Gastroesophageal sphincter (tissue), 4 donors: ENCODE measurements around the gene FAM118B. TPM values are rescaled to one million over a fixed set of nuclear protein-coding genes. Genes with fewer than 3 reads are reported as not detected.

ENCODE experiments used
- ATAC-seq: fragments of 150-250 bp; one replicate; pipeline ENCODE4 v1.9.1; 2016; ENCODE audit warnings: mild to moderate bottlenecking, moderate library complexity
- H3K27ac ChIP-seq, 4 donors: fragments of 200-600 bp; sonication (generic) in 3 of 4; 1 replicate in 3 of 4; 2 replicates in 1 of 4; pipeline ENCODE4 v1.5.1; 2016 to 2019
- H3K27me3 ChIP-seq: fragments of 200-600 bp; sonication (generic); one replicate; pipeline ENCODE4 v1.5.1; 2019
- H3K36me3 ChIP-seq, 2 donors: fragments of 200-600 bp; sonication (generic); one replicate each; pipeline ENCODE4 v1.5.1; 2019; ENCODE audit warnings: control low read depth in 1 of 2
- H3K4me1 ChIP-seq, 3 donors: fragments of 200-600 bp; sonication (generic); 1 replicate in 2 of 3; 2 replicates in 1 of 3; pipeline ENCODE4 v1.5.1; 2016 to 2019; ENCODE audit warnings: control low read depth in 2 of 3
- H3K4me3 ChIP-seq, 2 donors: fragments of 200-600 bp; sonication (generic); one replicate each; pipeline ENCODE4 v1.5.1; 2019; ENCODE audit warnings: mild to moderate bottlenecking in 1 of 2, moderate library complexity in 1 of 2
- H3K9me3 ChIP-seq, 3 donors: fragments of 200-600 bp; sonication (generic); one replicate each; pipeline ENCODE4 v1.5.1; 2017 to 2019; ENCODE audit warnings: control low read depth in 2 of 3
- CTCF ChIP-seq, 4 experiments: fragments of 200-600 bp in 2 of 4; fragments of 450-650 bp in 2 of 4; sonication (generic) in 1 of 4; IDR thresholded peaks; one replicate each; pipeline ENCODE4 v1.5.1; 2017 to 2019; ENCODE audit warnings: antibody characterized with exemption in 4 of 4, mild to moderate bottlenecking in 2 of 4, moderate library complexity in 2 of 4
- EP300 ChIP-seq: sonication (generic); formaldehyde crosslinking; IDR thresholded peaks from one replicate; pipeline ENCODE4 v1.6.1; 2017; ENCODE audit warnings: antibody characterized with exemption, mild to moderate bottlenecking
- POLR2A ChIP-seq, 2 donors: fragments of 450-650 bp; IDR thresholded peaks; one replicate each; pipeline ENCODE4 v1.6.1; 2017; ENCODE audit warnings: antibody characterized with exemption in 2 of 2, mild to moderate bottlenecking in 2 of 2, moderate library complexity in 1 of 2
- POLR2AphosphoS5 ChIP-seq: sonication (generic); formaldehyde crosslinking; IDR thresholded peaks from one replicate; pipeline ENCODE4 v1.6.1; 2017; ENCODE audit warnings: antibody characterized with exemption
- WGBS, 2 donors: methylation state at CpG; one replicate each; pipeline ENCODE4 v1.1.5; 2018; ENCODE audit warnings: low coverage in 1 of 2; 5-methylcytosine and 5-hydroxymethylcytosine counted together
- total RNA-seq, 4 donors: library from RNA; depleted of rRNA; stranded (reverse); fragments of >200 nt; gene quantifications; one replicate each; pipeline ENCODE4 v1.1.0, GENCODE V29; 2016

Gene FAM118B
- total RNA-seq, result 10 to 100 TPM; 15.5 to 24.0 (median 19.9) TPM

GRCh38 chr11:126211236-126212088, at the start of gene FAM118B, which contains the start of gene RPUSD4:
TSS of gene FAM118B (plus strand) at chr11:126211782. CDS start at chr11:126235002, 23,220 bp downstream.
TSS of gene RPUSD4 (minus strand) at chr11:126211650. CDS start at chr11:126211638, 12 bp downstream.
- WGBS, 2 donors, result 0 to 1% methylated on average over 9 to 13 of the region's 62 CpGs
- Histone ChIP-seq H3K4me3 (peak within 1 kb of the TSS; percentile 47 to 78), H3K9me3 (no peaks in the 10 kb centered on the region), H3K36me3 (peaks cover 0 to 29% of the 10 kb centered on the region in 2 donors), H3K27ac (peak within 1 kb of the TSS; percentile 7 to 83 (median 77)), H3K4me1 (peaks cover 0 to 28% (median 13%) of the 10 kb centered on the region in 3 donors), H3K27me3 (no peaks in the 10 kb centered on the region)
- ATAC-seq, result peak; percentile 100
- no peak for TF ChIP-seq CTCF (IDR thresholded peaks at IDR 0.05)
- TF ChIP-seq POLR2AphosphoS5, result peak; percentile 87
- peak; percentile 68 to 78 for TF ChIP-seq POLR2A (IDR thresholded peaks at IDR 0.05)

- Histone ChIP-seq H3K27ac (peak overlapping the region in 3 of 4 donors; percentile 56 to 73 (median 63)), H3K4me1 (peaks cover 0 to 28% (median 14%) of the 10 kb centered on the region in 3 donors), H3K9me3 (no peaks in the 10 kb centered on the region), H3K27me3 (no peaks in the 10 kb centered on the region), H3K36me3 (no peaks in the 10 kb centered on the region), H3K4me3 (no peak overlapping the region)
- TF ChIP-seq POLR2A (IDR thresholded peaks at IDR 0.05) (no peak), EP300 (no peak), CTCF (IDR thresholded peaks at IDR 0.05) (no peak), POLR2AphosphoS5 (no peak)
- no peak for ATAC-seq
- 79 to 90% methylated on average over 3 to 4 of the region's 14 CpGs for WGBS, 2 donors
Measured at GRCh38 chr11:126162306-126163030, 49.1 kb upstream of the FAM118B start.

GRCh38 chr11:126163074-126163700, 48.4 kb upstream of the FAM118B start:
- ATAC-seq, result peak; percentile 90
- Histone ChIP-seq H3K36me3 (no peaks in the 10 kb centered on the region), H3K27ac (peak overlapping the region in 3 of 4 donors; percentile 56 to 73 (median 63)), H3K4me1 (peaks cover 0 to 28% (median 14%) of the 10 kb centered on the region in 3 donors), H3K9me3 (no peaks in the 10 kb centered on the region), H3K4me3 (no peak overlapping the region), H3K27me3 (no peaks in the 10 kb centered on the region)
- no CpG with 5 or more reads among the region's 22 CpGs for WGBS, 2 donors
- no peak for TF ChIP-seq POLR2A (IDR thresholded peaks at IDR 0.05)
- TF ChIP-seq POLR2AphosphoS5, result peak; percentile 91
- TF ChIP-seq EP300, result no peak
- peak in 2 of 4 experiments; percentile 25 to 58 for TF ChIP-seq CTCF (IDR thresholded peaks at IDR 0.05)

- WGBS, 2 donors, result 82% methylated on average over 4 of the region's 9 CpGs; no CpG with 5 or more reads in 1 of the 2 donors
- TF ChIP-seq CTCF (IDR thresholded peaks at IDR 0.05), result no peak
- TF ChIP-seq EP300, result no peak
- TF ChIP-seq POLR2A (IDR thresholded peaks at IDR 0.05), result no peak
- no peak for TF ChIP-seq POLR2AphosphoS5
Measured at GRCh38 chr11:126163779-126164178, 47.8 kb upstream of the FAM118B start.

More at GRCh38 chr11:126163779-126164178, 47.8 kb upstream of the FAM118B start:
- Histone ChIP-seq H3K4me3 (no peak overlapping the region), H3K36me3 (no peaks in the 10 kb centered on the region), H3K4me1 (peaks cover 0 to 28% (median 14%) of the 10 kb centered on the region in 3 donors), H3K9me3 (no peaks in the 10 kb centered on the region), H3K27ac (peak overlapping the region in 2 of 4 donors; percentile 56 to 73), H3K27me3 (no peaks in the 10 kb centered on the region)
- no peak for ATAC-seq
